CD14-positive monocyte (primary cell): ENCODE results near the gene BCKDHA. TPM values are rescaled to one million over a fixed set of nuclear protein-coding genes. Genes with fewer than 3 reads are reported as not detected.
A peak's percentile ranks its signal among the peaks of the same experiment; 100 is the strongest.

ENCODE experiments used
- DNase-seq, 3 donors: peaks; one replicate each; pipeline ENCODE4 v3.0.0-alpha.2; 2011 to 2022
- H2AFZ ChIP-seq: 2 replicates; pipeline ENCODE4 v1.6.0; 2012; ENCODE audit warnings: mild to moderate bottlenecking, low read depth, low read length, inconsistent platforms; ENCODE audit not compliant: insufficient read depth, poor library complexity, severe bottlenecking
- H3K27ac ChIP-seq, 2 donors: 1 replicate in 1 of 2; 2 replicates in 1 of 2; pipeline ENCODE4 v1.5.1; 2012 to 2013; ENCODE audit warnings: low read length in 2 of 2, control low read depth in 1 of 2, inconsistent platforms in 1 of 2, low read depth in 1 of 2, mild to moderate bottlenecking in 1 of 2
- H3K27me3 ChIP-seq, 2 donors: one replicate each; pipeline versions ENCODE4 v1.6.0 to v1.6.1; 2011 to 2013; ENCODE audit warnings: low read length in 2 of 2; ENCODE audit not compliant: control insufficient read depth in 2 of 2, insufficient read depth in 2 of 2
- H3K36me3 ChIP-seq, 2 donors: replicated peaks in 1 of 2; 1 replicate in 1 of 2; 2 replicates in 1 of 2; pipeline versions ENCODE4 v1.5.1 to v1.6.1; 2012 to 2013; ENCODE audit warnings: low read length in 2 of 2, control low read depth in 1 of 2, inconsistent platforms in 1 of 2, mild to moderate bottlenecking in 1 of 2; ENCODE audit not compliant: insufficient read depth in 2 of 2, control insufficient read depth in 1 of 2
- H3K4me1 ChIP-seq, 2 donors: 1 replicate in 1 of 2; 2 replicates in 1 of 2; pipeline versions ENCODE4 v1.5.1 to v1.6.1; 2012 to 2013; ENCODE audit warnings: low read length in 2 of 2, control low read depth in 1 of 2, inconsistent platforms in 1 of 2, mild to moderate bottlenecking in 1 of 2, moderate library complexity in 1 of 2; ENCODE audit not compliant: insufficient read depth in 2 of 2, control insufficient read depth in 1 of 2
- H3K4me2 ChIP-seq: replicated peaks from 2 replicates; pipeline ENCODE3; 2012; ENCODE audit warnings: low read length, moderate library complexity, mild to moderate bottlenecking; ENCODE audit not compliant: poor library complexity, severe bottlenecking; ENCODE audit errors: extremely low read depth
- H3K4me3 ChIP-seq, 3 experiments: fragments of 200-600 bp in 1 of 3; sonication (generic) in 1 of 3; replicated peaks in 1 of 3; 1 replicate in 2 of 3; 2 replicates in 1 of 3; pipeline ENCODE4 v1.5.1; 2011 to 2013; ENCODE audit warnings: low read length in 3 of 3, mild to moderate bottlenecking in 3 of 3, control low read depth in 2 of 3, low read depth in 2 of 3, inconsistent platforms in 1 of 3, moderate library complexity in 1 of 3
- H3K79me2 ChIP-seq: 2 replicates; pipeline ENCODE4 v1.6.0; 2012; ENCODE audit warnings: mild to moderate bottlenecking, control low read depth, inconsistent platforms, low read length, moderate library complexity; ENCODE audit not compliant: insufficient read depth
- H3K9ac ChIP-seq: 2 replicates; pipeline ENCODE4 v1.6.0; 2017; ENCODE audit warnings: low read length, mild to moderate bottlenecking; ENCODE audit not compliant: insufficient read depth, poor library complexity, severe bottlenecking
- H3K9me3 ChIP-seq, 2 donors: replicated peaks in 1 of 2; 1 replicate in 1 of 2; 2 replicates in 1 of 2; pipeline versions ENCODE4 v1.5.1 to v1.6.1; 2012 to 2013; ENCODE audit warnings: low read length in 2 of 2, control low read depth in 1 of 2; ENCODE audit not compliant: control insufficient read depth in 1 of 2, insufficient read depth in 1 of 2
- H4K20me1 ChIP-seq: 2 replicates; pipeline ENCODE4 v1.6.0; 2012; ENCODE audit warnings: mild to moderate bottlenecking, low read length, control low read depth, moderate library complexity; ENCODE audit not compliant: insufficient read depth
- H3K27ac Mint-ChIP-seq, 7 donors: one replicate each; pipeline ENCODE4 v1.8.0; 2020; ENCODE audit warnings: mild to moderate bottlenecking in 7 of 7, mixed read lengths in 7 of 7, moderate library complexity in 6 of 7, inconsistent platforms in 2 of 7
- H3K27me3 Mint-ChIP-seq, 3 donors: one replicate each; pipeline ENCODE4 v1.8.0; 2021 to 2022; ENCODE audit warnings: low read depth in 3 of 3, mild to moderate bottlenecking in 3 of 3, mixed read lengths in 3 of 3, moderate library complexity in 3 of 3, inconsistent platforms in 1 of 3
- H3K36me3 Mint-ChIP-seq, 2 donors: one replicate each; pipeline ENCODE4 v1.8.0; 2020; ENCODE audit warnings: mixed read lengths in 2 of 2, inconsistent platforms in 1 of 2, mild to moderate bottlenecking in 1 of 2
- H3K4me1 Mint-ChIP-seq: one replicate; pipeline ENCODE4 v1.8.0; 2020; ENCODE audit warnings: mild to moderate bottlenecking, mixed read lengths
- H3K4me3 Mint-ChIP-seq, 2 donors: one replicate each; pipeline ENCODE4 v1.8.0; 2020; ENCODE audit warnings: mild to moderate bottlenecking in 2 of 2, mixed read lengths in 2 of 2, moderate library complexity in 1 of 2
- H3K9me3 Mint-ChIP-seq, 7 donors: one replicate each; pipeline ENCODE4 v1.8.0; 2020 to 2022; ENCODE audit warnings: mixed read lengths in 7 of 7, mild to moderate bottlenecking in 6 of 7, moderate library complexity in 6 of 7, inconsistent platforms in 2 of 7
- CTCF ChIP-seq: fragments of 200-600 bp; IDR thresholded peaks from one replicate; pipeline ENCODE4 v1.8.0; 2022; ENCODE audit warnings: antibody characterized with exemption, mild to moderate bottlenecking
- WGBS: methylation state at CpG from one replicate; pipeline ENCODE4 v1.1.5; 2013; ENCODE audit warnings: missing lambda C conversion rate; ENCODE audit not compliant: insufficient coverage; 5-methylcytosine and 5-hydroxymethylcytosine counted together
- intact Hi-C, 2 donors: fragments of 100-400 bp; cut with micrococcal nuclease; formaldehyde crosslinking; loops; one replicate each; pipeline versions ENCODE4 v1.15.0 to v1.15.1; 2023
- polyA plus RNA-seq, 3 donors: library from polyadenylated mRNA; depleted of rRNA in 1 of 3; unstranded in 2 of 3; stranded (reverse) in 1 of 3; fragments of 300-500 nt in 2 of 3; fragments of >200 nt in 1 of 3; fragmentation: Illumina TruSeq in 2 of 3; gene quantifications; 1 replicate in 2 of 3; 2 replicates in 1 of 3; pipeline ENCODE4 v1.2.3, GENCODE V29; 2012 to 2021

Gene BCKDHA
- polyA plus RNA-seq, 3 donors = 52.4 to 90.1 (median 87.6) TPM

GRCh38 chr19:41362143-41362847 lies 35.3 kb upstream of the BCKDHA start:
- H3K4me3 ChIP-seq = no peak overlapping the region
- Mint-ChIP-seq H3K36me3 (peaks cover 6 to 19% of the 10 kb centered on the region in 2 donors), H3K4me3 (no peak overlapping the region), H3K4me1 (peaks cover 50% of the 10 kb centered on the region), H3K27me3 (peaks cover 0 to 2% (median 0%) of the 10 kb centered on the region in 3 donors), H3K27ac (peak overlapping the region in 3 of 7 donors; percentile 30 to 99 (median 96)), H3K9me3 (peaks cover 0 to 2% (median 0%) of the 10 kb centered on the region in 7 donors)
- no peak overlapping the region for H3K9ac ChIP-seq
- 75% methylated on average over 2 of the region's 10 CpGs for WGBS
- no peak for DNase-seq
- no peak overlapping the region for H2AFZ ChIP-seq
- peaks cover 41% of the 10 kb centered on the region for H3K79me2 ChIP-seq
- no peak overlapping the region for H3K4me2 ChIP-seq
- H3K27ac ChIP-seq = peak overlapping the region in 1 of 2 donors; percentile 97
- H3K9me3 ChIP-seq = no peaks in the 10 kb centered on the region
- intact Hi-C loops = loop anchor here (5.0 kb wide), 2 partner anchors 35 kb away; partner anchors contain the start of genes BCKDHA (in 1 of the 2) and EXOSC5 (in 1 of the 2)
- H3K36me3 ChIP-seq = peaks cover 0 to 6% of the 10 kb centered on the region in 2 donors
- H3K27me3 ChIP-seq = no peaks in the 10 kb centered on the region
- no peaks in the 10 kb centered on the region for H4K20me1 ChIP-seq
- peaks cover 56 to 59% of the 10 kb centered on the region in 2 donors for H3K4me1 ChIP-seq
- no peak for TF ChIP-seq CTCF

GRCh38 chr19:41363371-41363752 lies 34.3 kb upstream of the BCKDHA start:
- H3K4me1 ChIP-seq = peaks cover 57 to 59% of the 10 kb centered on the region in 2 donors
- 15% methylated on average over 2 of the region's 6 CpGs for WGBS
- TF ChIP-seq CTCF = no peak
- Mint-ChIP-seq H3K9me3 (peaks cover 0 to 2% (median 0%) of the 10 kb centered on the region in 7 donors), H3K27me3 (peaks cover 0 to 2% (median 0%) of the 10 kb centered on the region in 3 donors), H3K4me1 (peaks cover 50% of the 10 kb centered on the region), H3K27ac (peak overlapping the region; percentile 96 to 100 (median 99)), H3K4me3 (peak overlapping the region; percentile 88 to 95), H3K36me3 (peaks cover 6 to 19% of the 10 kb centered on the region in 2 donors)
- H3K9me3 ChIP-seq = no peaks in the 10 kb centered on the region
- no peaks in the 10 kb centered on the region for H3K27me3 ChIP-seq
- intact Hi-C loops = loop anchor here (5.0 kb wide), 2 partner anchors 34 to 36 kb away; partner anchors contain the start of genes BCKDHA (in 1 of the 2) and EXOSC5 (in 1 of the 2)
- peak overlapping the region; percentile 89 for H2AFZ ChIP-seq
- H3K27ac ChIP-seq = peak overlapping the region; percentile 97 to 99
- no peaks in the 10 kb centered on the region for H4K20me1 ChIP-seq
- peaks cover 48% of the 10 kb centered on the region for H3K79me2 ChIP-seq
- H3K4me3 ChIP-seq = peak overlapping the region; percentile 67 to 91 (median 91)
- peak overlapping the region; percentile 80 for H3K4me2 ChIP-seq
- peak overlapping the region; percentile 88 for H3K9ac ChIP-seq
- DNase-seq = no peak
- peaks cover 0 to 6% of the 10 kb centered on the region in 2 donors for H3K36me3 ChIP-seq
